Measurements from ENCODE around the gene ATP6V1G1.

The ATP6V1G1 gene

GRCh38 chr9:114638404-114638803, 50.8 kb downstream of the ATP6V1G1 start:
- no peak overlapping the region for H3K4me3 ChIP-seq (ENCODE audit: low read depth, low read length)
- DNase-seq (ENCODE audit: low read depth) = no peak

- DNase-seq (ENCODE audit: low read depth) = no peak
- H3K4me3 ChIP-seq (ENCODE audit: low read depth, low read length) = no peak overlapping the region
Measured at GRCh38 chr9:114641967-114642366, 54.4 kb downstream of the ATP6V1G1 start.

- no peak for DNase-seq (ENCODE audit: low read depth)
- no peak overlapping the region for H3K4me3 ChIP-seq (ENCODE audit: low read depth, low read length)
Measured at GRCh38 chr9:114643001-114643400, 55.4 kb downstream of the ATP6V1G1 start.

GRCh38 chr9:114643896-114644295, 56.3 kb downstream of the ATP6V1G1 start:
- no peak overlapping the region for H3K4me3 ChIP-seq (ENCODE audit: low read depth, low read length)
- no peak for DNase-seq (ENCODE audit: low read depth)

Measured in skeletal muscle cell (primary cell).